ENCODE results near the gene CAMK1. TPM values are rescaled to one million over a fixed set of nuclear protein-coding genes. Genes with fewer than 3 reads are reported as not detected.

The CAMK1 gene
- total RNA-seq, 8 experiments from 2014 or later: 1.2 to 19.0 (median 5.1) TPM

GRCh38 chr3:9721015-9721699 lies 48.6 kb downstream of the CAMK1 start:
- peak in 7 of 8 experiments; percentile 62 to 96 (median 81) for ATAC-seq (replicated peaks in 6 of 8)
- no peak overlapping the region for H3K27ac ChIP-seq
- 0 to 53% (median 40%) methylated on average over 1 to 7 of the region's 7 CpGs; no CpG with 5 or more reads in 1 of the 10 experiments for WGBS, 10 experiments
- peaks cover 3 to 8% of the 10 kb centered on the region in 2 donors for H3K4me1 ChIP-seq (replicated peaks in 1 of 2)
- in situ Hi-C loops (cut with MboI; ENCODE audit: low pct_unique_long_range_greater_than_20kb in 2 of 9, low sequenced_read_pairs in 9 of 9, unreplicated experiment in 9 of 9): no loop called here
- no peak overlapping the region for H3K4me3 ChIP-seq

GRCh38 chr3:9718118-9718517 lies 51.6 kb downstream of the CAMK1 start:
- in situ Hi-C loops (cut with MboI; ENCODE audit: low pct_unique_long_range_greater_than_20kb in 2 of 9, low sequenced_read_pairs in 9 of 9, unreplicated experiment in 9 of 9): no loop called here
- Histone ChIP-seq H3K4me3 (no peak overlapping the region), H3K27ac (no peak overlapping the region), H3K4me1 (replicated peaks in 1 of 2) (peaks cover 3 to 8% of the 10 kb centered on the region in 2 donors)
- no peak for ATAC-seq (replicated peaks in 6 of 8)
- 27 to 83% (median 36%) methylated on average over 1 to 2 of the region's 4 CpGs; no CpG with 5 or more reads in 4 of the 10 experiments for WGBS, 10 experiments

GRCh38 chr3:9717563-9717962 lies 52.2 kb downstream of the CAMK1 start:
- ATAC-seq (replicated peaks in 6 of 8): no peak
- no peak overlapping the region for H3K4me3 ChIP-seq
- WGBS, 10 experiments: 31 to 89% (median 81%) methylated on average over 1 of the region's 1 CpG; no CpG with 5 or more reads in 1 of the 10 experiments
- peaks cover 3 to 8% of the 10 kb centered on the region in 2 donors for H3K4me1 ChIP-seq (replicated peaks in 1 of 2)
- in situ Hi-C loops (cut with MboI; ENCODE audit: low pct_unique_long_range_greater_than_20kb in 2 of 9, low sequenced_read_pairs in 9 of 9, unreplicated experiment in 9 of 9): no loop called here
- no peak overlapping the region for H3K27ac ChIP-seq

GRCh38 chr3:9716801-9717555 lies 52.8 kb downstream of the CAMK1 start:
- ATAC-seq (replicated peaks in 6 of 8): no peak
- WGBS, 10 experiments: 0 to 83% (median 68%) methylated on average over 1 to 5 of the region's 5 CpGs
- H3K27ac ChIP-seq: no peak overlapping the region
- peaks cover 3 to 8% of the 10 kb centered on the region in 2 donors for H3K4me1 ChIP-seq (replicated peaks in 1 of 2)
- H3K4me3 ChIP-seq: no peak overlapping the region
- in situ Hi-C loops (cut with MboI; ENCODE audit: low pct_unique_long_range_greater_than_20kb in 2 of 9, low sequenced_read_pairs in 9 of 9, unreplicated experiment in 9 of 9): no loop called here

GRCh38 chr3:9715764-9716437 lies 53.8 kb downstream of the CAMK1 start:
- peak; percentile 88 to 100 (median 98) for ATAC-seq (replicated peaks in 6 of 8)
- Histone ChIP-seq H3K27ac (no peak overlapping the region), H3K4me1 (replicated peaks in 1 of 2) (peaks cover 2 to 3% of the 10 kb centered on the region in 2 donors), H3K4me3 (no peak overlapping the region)
- in situ Hi-C loops (cut with MboI; ENCODE audit: low pct_unique_long_range_greater_than_20kb in 2 of 9, low sequenced_read_pairs in 9 of 9, unreplicated experiment in 9 of 9): no loop called here
- 11 to 100% (median 53%) methylated on average over 1 to 6 of the region's 6 CpGs for WGBS, 10 experiments

GRCh38 chr3:9715136-9715535 lies 54.6 kb downstream of the CAMK1 start:
- Histone ChIP-seq H3K27ac (no peak overlapping the region), H3K4me3 (no peak overlapping the region), H3K4me1 (replicated peaks in 1 of 2) (no peaks in the 10 kb centered on the region)
- WGBS, 10 experiments: 0 to 100% (median 33%) methylated on average over 1 to 4 of the region's 4 CpGs; no CpG with 5 or more reads in 3 of the 10 experiments
- in situ Hi-C loops (cut with MboI; ENCODE audit: low pct_unique_long_range_greater_than_20kb in 2 of 9, low sequenced_read_pairs in 9 of 9, unreplicated experiment in 9 of 9): no loop called here
- peak in 2 of 8 experiments; percentile 9 to 11 for ATAC-seq (replicated peaks in 6 of 8)

GRCh38 chr3:9713142-9713541 lies 56.6 kb downstream of the CAMK1 start:
- no peak for ATAC-seq (replicated peaks in 6 of 8)

GRCh38 chr3:9712415-9712814 lies 57.3 kb downstream of the CAMK1 start:
- H3K4me1 ChIP-seq (replicated peaks in 1 of 2): no peaks in the 10 kb centered on the region
- H3K27ac ChIP-seq: no peak overlapping the region
- no peak for ATAC-seq (replicated peaks in 6 of 8)
- WGBS, 10 experiments: 0 to 100% (median 60%) methylated on average over 1 of the region's 2 CpGs; no CpG with 5 or more reads in 7 of the 10 experiments
- H3K4me3 ChIP-seq: no peak overlapping the region
- in situ Hi-C loops (cut with MboI; ENCODE audit: low pct_unique_long_range_greater_than_20kb in 2 of 9, low sequenced_read_pairs in 9 of 9, unreplicated experiment in 9 of 9): no loop called here

More at GRCh38 chr3:9713142-9713541, 56.6 kb downstream of the CAMK1 start:
- WGBS, 10 experiments: 18 to 94% (median 79%) methylated on average over 2 to 4 of the region's 4 CpGs; no CpG with 5 or more reads in 1 of the 10 experiments
- no peak overlapping the region for H3K4me3 ChIP-seq
- no peaks in the 10 kb centered on the region for H3K4me1 ChIP-seq (replicated peaks in 1 of 2)
- in situ Hi-C loops (cut with MboI; ENCODE audit: low pct_unique_long_range_greater_than_20kb in 2 of 9, low sequenced_read_pairs in 9 of 9, unreplicated experiment in 9 of 9): no loop called here
- H3K27ac ChIP-seq: no peak overlapping the region

- WGBS, 10 experiments: 45 to 100% (median 65%) methylated on average over 1 to 3 of the region's 3 CpGs
- in situ Hi-C loops (cut with MboI; ENCODE audit: low pct_unique_long_range_greater_than_20kb in 2 of 9, low sequenced_read_pairs in 9 of 9, unreplicated experiment in 9 of 9): no loop called here
- Histone ChIP-seq H3K4me3 (no peak overlapping the region), H3K4me1 (replicated peaks in 1 of 2) (no peaks in the 10 kb centered on the region), H3K27ac (no peak overlapping the region)
- ATAC-seq (replicated peaks in 6 of 8): no peak
These were observed 59.5 kb downstream of the CAMK1 start for GRCh38 chr3:9710174-9710739.

Other genes with a start within 250 kb of the CAMK1 start
- gene LHFPL4, start 216.1 kb downstream of the CAMK1 start, total RNA-seq: 10 to 100 TPM in 3 of 8 experiments, 1 to 10 TPM in 2, under 1 TPM in 3; 0.25 to 15.1 (median 8.3) TPM
- 10 to 100 TPM; 12.4 to 26.9 (median 18.5) TPM for gene MTMR14, start 120.4 kb downstream of the CAMK1 start, total RNA-seq
- 1 to 10 TPM in 1 of 8 experiments, under 1 TPM in 5, not detected in 2; 0.14 to 1.4 (median 0.36) TPM for gene CPNE9, start 66.1 kb downstream of the CAMK1 start, total RNA-seq
- gene BRPF1, start 38.2 kb downstream of the CAMK1 start, total RNA-seq: 10 to 100 TPM in 7 of 8 experiments, 1 to 10 TPM in 1; 9.7 to 22.7 (median 13.6) TPM
- gene OGG1, start 20.0 kb downstream of the CAMK1 start, total RNA-seq: 10 to 100 TPM; 11.9 to 28.1 (median 22.4) TPM
- 10 to 100 TPM; 23.0 to 56.2 (median 40.7) TPM for gene TADA3, start 22.5 kb upstream of the CAMK1 start, total RNA-seq
- gene ARPC4, start 23.1 kb upstream of the CAMK1 start, total RNA-seq: 100 to 1,000 TPM in 5 of 8 experiments, 10 to 100 TPM in 3; 75.0 to 158 (median 120) TPM
- gene TTLL3, start 40.3 kb upstream of the CAMK1 start, total RNA-seq: 10 to 100 TPM in 6 of 8 experiments, 1 to 10 TPM in 2; 8.4 to 41.3 (median 14.0) TPM
- gene RPUSD3, start 74.1 kb upstream of the CAMK1 start, total RNA-seq: 10 to 100 TPM; 23.5 to 44.9 (median 29.5) TPM
- under 1 TPM in 1 of 8 experiments, not detected in 7; 0.43 TPM for gene CIDEC, start 110.3 kb upstream of the CAMK1 start, total RNA-seq
- 10 to 100 TPM; 14.2 to 31.7 (median 25.2) TPM for gene JAGN1, start 120.7 kb upstream of the CAMK1 start, total RNA-seq
- gene IL17RE, start 132.9 kb upstream of the CAMK1 start, total RNA-seq: 1 to 10 TPM in 2 of 8 experiments, under 1 TPM in 6; 0.23 to 1.8 (median 0.45) TPM
- 10 to 100 TPM in 4 of 8 experiments, 1 to 10 TPM in 4; 2.7 to 50.7 (median 10.6) TPM for gene IL17RC, start 147.2 kb upstream of the CAMK1 start, total RNA-seq
- gene CRELD1, start 163.9 kb upstream of the CAMK1 start, total RNA-seq: 10 to 100 TPM; 14.1 to 55.7 (median 34.1) TPM
- gene PRRT3, start 182.5 kb upstream of the CAMK1 start, total RNA-seq: 1 to 10 TPM; 1.2 to 4.3 (median 3.4) TPM
- 10 to 100 TPM; 25.9 to 95.0 (median 44.6) TPM for gene EMC3, start 216.9 kb upstream of the CAMK1 start, total RNA-seq